SHP77 (cell line): ENCODE results near the gene PTPRN2.
"Not testable (repeated sequence)": the region's sequence is repeated elsewhere in the genome, so short reads cannot be mapped to it uniquely, and the experiment has no call there.

Experiments
- DNase-seq, 2 experiments: peaks; one replicate each; lab custom pipeline; 2025; lab: John Stamatoyannopoulos, UW

Gene PTPRN2

GRCh38 chr7:157734676-157735640, 852.7 kb downstream of the PTPRN2 start:
- DNase-seq, result no peak

GRCh38 chr7:157733760-157734395, 853.7 kb downstream of the PTPRN2 start:
- DNase-seq, result not testable (repeated sequence)

GRCh38 chr7:157731126-157731525, 856.5 kb downstream of the PTPRN2 start:
- DNase-seq, result no peak

GRCh38 chr7:157730614-157731013, 857.0 kb downstream of the PTPRN2 start:
- DNase-seq, result no peak

- no peak for DNase-seq
Measured at GRCh38 chr7:157729566-157729965, 858.1 kb downstream of the PTPRN2 start.

- no peak for DNase-seq
Measured at GRCh38 chr7:157727964-157728615, 859.5 kb downstream of the PTPRN2 start.

GRCh38 chr7:157726764-157727163, 860.9 kb downstream of the PTPRN2 start:
- DNase-seq, result no peak

- DNase-seq, result not testable (repeated sequence)
Measured at GRCh38 chr7:157725312-157725711, 862.3 kb downstream of the PTPRN2 start.

GRCh38 chr7:157723205-157723604, 864.4 kb downstream of the PTPRN2 start:
- no peak for DNase-seq

- no peak for DNase-seq
Measured at GRCh38 chr7:157722137-157723060, 865.2 kb downstream of the PTPRN2 start.

- no peak for DNase-seq
Measured at GRCh38 chr7:157721468-157722136, 866.0 kb downstream of the PTPRN2 start.

- no peak for DNase-seq
Measured at GRCh38 chr7:157719705-157720655, 867.6 kb downstream of the PTPRN2 start.

- no peak for DNase-seq
Measured at GRCh38 chr7:157719008-157719682, 868.5 kb downstream of the PTPRN2 start.

GRCh38 chr7:157718303-157719007, 869.2 kb downstream of the PTPRN2 start:
- DNase-seq, result no peak

- DNase-seq, result no peak
Measured at GRCh38 chr7:157717211-157718174, 870.1 kb downstream of the PTPRN2 start.

- no peak for DNase-seq
Measured at GRCh38 chr7:157715938-157716280, 871.7 kb downstream of the PTPRN2 start.
